HG02623 (cell line): ENCODE measurements around the gene ZBTB39.
"Not testable (repeated sequence)": the region's sequence is repeated elsewhere in the genome, so short reads cannot be mapped to it uniquely, and the experiment has no call there.

Source experiments
- ATAC-seq: cut with Tn5 transposase; IDR thresholded peaks from one replicate; pipeline ENCODE4 v1.9.1; 2021; ENCODE audit warnings: moderate library complexity; ENCODE audit not compliant: unreplicated experiment

Gene ZBTB39

DNA sequence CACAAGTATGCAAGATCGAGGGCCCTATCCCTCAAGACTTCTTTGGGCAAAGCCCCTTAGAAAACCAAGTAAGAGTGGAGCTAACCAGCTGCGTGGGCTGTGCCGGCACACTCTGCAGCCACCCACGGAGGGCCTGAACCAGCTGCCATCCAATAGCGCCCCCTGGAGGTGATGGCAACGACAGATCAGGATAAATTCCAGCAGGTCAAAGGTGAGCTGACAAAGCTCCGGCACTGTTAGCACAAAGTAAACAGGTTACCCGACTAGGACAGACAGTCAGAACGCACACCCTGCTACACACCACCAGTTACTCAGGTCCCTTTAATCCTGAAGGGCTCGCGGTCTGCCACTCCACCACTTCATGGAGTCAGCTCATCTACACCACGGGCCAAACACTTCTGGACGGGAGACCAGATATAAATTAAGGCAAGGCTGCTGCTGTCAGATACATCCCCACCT is 4.9 kb downstream of the ZBTB39 start:
- ATAC-seq, result no peak

DNA sequence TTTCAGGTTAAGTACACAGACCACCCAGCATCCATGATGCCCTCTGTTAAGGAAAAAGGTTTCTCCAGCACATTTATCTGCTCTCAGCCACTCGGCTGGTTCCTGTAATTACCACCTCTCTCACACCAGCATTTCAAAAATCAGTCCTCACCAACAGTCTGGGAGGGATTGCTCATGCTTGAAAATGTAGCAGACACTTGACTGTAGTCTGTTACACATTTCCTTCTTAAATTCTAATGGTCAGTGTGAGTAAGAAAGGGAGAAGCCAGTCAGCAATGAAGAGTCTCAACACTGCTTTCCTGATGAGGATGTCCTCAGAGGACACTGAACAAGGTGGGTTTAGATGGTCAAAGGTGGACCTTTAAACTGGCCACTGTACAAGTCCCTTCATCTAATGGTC is 6.0 kb downstream of the ZBTB39 start:
- no peak for ATAC-seq

DNA sequence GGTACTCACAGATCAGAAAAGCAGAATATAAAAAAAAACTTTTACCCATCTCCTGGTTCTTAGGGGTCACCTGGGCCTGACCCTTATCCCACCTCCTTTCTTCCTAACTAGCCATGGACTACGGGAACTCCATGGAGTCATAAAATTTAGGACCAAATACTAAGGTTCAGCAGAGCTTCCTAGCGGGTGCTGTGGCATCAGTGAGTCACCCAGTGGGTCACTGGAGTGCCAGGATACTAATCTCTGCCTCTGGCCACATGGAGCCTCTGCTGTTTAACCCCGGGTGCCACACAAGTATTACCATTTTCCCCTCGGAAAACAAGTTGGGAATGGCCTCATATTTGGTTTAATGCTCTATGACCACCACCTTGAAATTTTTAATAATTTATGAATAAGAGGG is 6.9 kb downstream of the ZBTB39 start:
- no peak for ATAC-seq

DNA sequence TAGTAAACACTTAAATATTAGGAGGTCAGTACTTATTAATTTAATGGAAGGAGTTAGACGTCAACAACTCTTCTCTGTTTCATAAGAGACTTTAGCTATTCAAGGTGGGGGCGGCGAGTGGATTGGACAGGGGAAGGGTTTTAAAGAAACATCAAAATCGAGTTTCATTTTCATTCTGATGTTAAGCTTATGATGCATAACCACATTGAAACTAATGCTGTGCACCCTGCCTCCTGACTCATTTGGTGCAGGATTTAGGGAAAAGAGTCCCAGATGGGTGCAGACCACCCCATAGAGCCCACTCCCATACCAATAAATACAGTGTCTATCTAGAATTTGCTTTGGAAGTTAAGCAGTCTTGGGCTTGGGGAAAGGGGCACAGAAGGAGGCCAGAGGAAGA is 7.4 kb downstream of the ZBTB39 start:
- peak; percentile 54 for ATAC-seq

DNA sequence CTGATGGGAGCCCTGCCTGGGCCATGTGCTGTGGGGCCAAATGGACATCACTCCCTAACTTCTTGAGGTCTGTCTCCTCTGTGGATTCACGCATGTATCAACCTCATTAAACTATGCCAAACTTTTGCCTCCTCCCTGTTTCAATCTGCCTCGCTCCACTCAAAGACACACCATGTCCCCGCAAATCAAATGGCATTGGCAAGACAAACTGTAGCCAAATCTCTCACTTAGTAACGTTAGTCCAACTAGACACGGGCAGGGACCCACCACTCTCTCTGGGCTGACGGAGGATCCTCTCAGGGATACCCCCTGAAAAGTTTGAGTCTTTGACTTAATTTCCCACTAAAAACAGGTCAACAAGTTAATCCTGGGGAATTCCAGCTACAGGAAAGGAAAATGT is 8.0 kb downstream of the ZBTB39 start:
- no peak for ATAC-seq

DNA sequence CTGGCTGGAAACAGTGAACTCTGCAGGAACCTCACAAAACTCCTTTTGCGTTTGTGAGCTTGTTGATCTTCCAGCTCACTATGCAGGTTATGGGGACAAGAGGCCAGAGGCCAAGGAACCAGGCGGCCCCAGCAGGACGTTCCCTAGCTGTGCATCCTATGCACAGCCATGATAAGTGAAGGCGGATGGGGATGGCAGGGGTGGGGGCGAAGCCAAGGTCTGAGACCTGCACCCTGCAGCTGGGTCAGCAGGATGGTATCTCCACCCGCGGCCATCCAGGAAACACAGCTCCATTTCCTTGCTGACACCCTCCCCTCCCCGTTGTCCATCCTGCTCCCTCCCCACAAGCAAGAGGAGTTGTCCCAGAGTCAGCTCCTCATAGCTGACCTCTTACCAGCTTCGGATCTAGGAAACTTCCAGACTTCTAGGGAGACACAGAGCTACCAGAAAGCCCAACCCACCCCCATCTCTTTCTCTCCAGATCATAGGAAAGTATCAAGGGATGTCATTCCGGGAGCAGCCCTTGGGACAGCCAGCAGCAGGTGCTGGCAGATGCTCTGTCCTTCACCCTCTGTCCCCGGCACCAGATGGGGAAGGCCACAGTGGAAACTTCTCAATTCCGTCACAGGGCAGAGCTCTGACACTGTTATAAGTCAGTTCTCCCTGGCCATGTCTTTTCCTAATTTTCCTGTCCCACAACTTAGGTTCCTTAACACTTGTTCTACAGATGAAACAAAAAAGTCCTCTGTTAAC is 9.4 kb downstream of the ZBTB39 start:
- ATAC-seq, result no peak

DNA sequence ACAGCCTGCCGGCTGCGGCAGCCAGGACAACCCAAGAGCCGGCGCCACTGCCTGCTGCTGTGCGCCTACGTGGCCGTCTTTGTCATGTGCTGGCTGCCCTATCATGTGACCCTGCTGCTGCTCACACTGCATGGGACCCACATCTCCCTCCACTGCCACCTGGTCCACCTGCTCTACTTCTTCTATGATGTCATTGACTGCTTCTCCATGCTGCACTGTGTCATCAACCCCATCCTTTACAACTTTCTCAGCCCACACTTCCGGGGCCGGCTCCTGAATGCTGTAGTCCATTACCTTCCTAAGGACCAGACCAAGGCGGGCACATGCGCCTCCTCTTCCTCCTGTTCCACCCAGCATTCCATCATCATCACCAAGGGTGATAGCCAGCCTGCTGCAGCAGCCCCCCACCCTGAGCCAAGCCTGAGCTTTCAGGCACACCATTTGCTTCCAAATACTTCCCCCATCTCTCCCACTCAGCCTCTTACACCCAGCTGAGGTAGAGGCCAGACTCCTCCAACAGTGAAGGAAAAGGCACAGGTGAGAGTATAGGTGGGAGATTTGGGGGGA is 10.3 kb downstream of the ZBTB39 start:
- no peak for ATAC-seq

DNA sequence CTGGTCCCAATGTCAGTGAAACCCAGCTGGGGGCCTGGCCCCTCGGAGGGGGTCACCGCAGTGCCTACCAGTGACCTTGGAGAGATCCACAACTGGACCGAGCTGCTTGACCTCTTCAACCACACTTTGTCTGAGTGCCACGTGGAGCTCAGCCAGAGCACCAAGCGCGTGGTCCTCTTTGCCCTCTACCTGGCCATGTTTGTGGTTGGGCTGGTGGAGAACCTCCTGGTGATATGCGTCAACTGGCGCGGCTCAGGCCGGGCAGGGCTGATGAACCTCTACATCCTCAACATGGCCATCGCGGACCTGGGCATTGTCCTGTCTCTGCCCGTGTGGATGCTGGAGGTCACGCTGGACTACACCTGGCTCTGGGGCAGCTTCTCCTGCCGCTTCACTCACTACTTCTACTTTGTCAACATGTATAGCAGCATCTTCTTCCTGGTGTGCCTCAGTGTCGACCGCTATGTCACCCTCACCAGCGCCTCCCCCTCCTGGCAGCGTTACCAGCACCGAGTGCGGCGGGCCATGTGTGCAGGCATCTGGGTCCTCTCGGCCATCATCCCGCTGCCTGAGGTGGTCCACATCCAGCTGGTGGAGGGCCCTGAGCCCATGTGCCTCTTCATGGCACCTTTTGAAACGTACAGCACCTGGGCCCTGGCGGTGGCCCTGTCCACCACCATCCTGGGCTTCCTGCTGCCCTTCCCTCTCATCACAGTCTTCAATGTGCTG is 11.0 kb downstream of the ZBTB39 start:
- ATAC-seq, result no peak

DNA sequence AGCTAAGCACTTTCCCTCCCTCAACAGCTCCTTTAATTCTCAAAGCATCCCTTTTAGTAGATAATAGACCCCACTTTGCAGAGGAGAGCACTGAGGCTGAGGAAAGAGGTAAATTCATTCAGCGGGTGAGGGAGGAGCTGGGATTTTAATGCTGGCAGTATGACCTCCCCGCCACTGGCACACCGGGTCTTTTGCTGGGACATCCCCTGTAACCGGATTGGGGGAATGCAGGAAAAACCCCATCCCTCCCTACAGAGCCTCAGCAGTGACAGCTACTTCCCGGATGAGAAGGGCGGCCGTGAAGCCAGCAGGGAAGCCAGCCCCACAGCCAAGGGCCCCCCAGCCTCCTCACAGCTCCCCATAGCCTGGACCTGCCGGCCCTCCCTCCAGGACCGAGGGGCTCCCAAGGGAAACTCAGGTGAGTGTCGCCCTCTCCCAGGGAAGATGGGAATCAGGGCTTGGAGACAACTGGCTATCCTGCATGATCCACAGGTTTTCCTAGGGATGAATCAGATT is 12.1 kb downstream of the ZBTB39 start:
- no peak for ATAC-seq

DNA sequence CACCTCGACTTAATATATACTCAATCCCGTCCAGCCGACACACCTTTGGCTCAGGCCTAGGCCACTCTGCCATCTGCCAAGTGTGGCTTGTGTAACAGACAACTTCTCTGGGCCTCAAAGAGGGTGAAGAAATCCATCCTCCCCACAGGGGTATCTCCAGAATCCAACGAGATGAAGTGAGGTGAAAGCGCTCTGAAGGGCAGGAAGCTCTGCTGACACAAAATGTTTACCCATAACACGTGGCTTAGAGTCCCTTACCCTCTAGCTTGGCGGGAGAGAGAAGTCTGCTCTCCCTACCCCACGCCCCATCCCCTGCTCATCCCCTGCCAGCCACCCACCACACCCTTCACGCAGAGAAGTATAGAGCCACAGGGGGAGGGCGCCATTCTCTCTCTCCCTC is 13.0 kb downstream of the ZBTB39 start:
- no peak for ATAC-seq

DNA sequence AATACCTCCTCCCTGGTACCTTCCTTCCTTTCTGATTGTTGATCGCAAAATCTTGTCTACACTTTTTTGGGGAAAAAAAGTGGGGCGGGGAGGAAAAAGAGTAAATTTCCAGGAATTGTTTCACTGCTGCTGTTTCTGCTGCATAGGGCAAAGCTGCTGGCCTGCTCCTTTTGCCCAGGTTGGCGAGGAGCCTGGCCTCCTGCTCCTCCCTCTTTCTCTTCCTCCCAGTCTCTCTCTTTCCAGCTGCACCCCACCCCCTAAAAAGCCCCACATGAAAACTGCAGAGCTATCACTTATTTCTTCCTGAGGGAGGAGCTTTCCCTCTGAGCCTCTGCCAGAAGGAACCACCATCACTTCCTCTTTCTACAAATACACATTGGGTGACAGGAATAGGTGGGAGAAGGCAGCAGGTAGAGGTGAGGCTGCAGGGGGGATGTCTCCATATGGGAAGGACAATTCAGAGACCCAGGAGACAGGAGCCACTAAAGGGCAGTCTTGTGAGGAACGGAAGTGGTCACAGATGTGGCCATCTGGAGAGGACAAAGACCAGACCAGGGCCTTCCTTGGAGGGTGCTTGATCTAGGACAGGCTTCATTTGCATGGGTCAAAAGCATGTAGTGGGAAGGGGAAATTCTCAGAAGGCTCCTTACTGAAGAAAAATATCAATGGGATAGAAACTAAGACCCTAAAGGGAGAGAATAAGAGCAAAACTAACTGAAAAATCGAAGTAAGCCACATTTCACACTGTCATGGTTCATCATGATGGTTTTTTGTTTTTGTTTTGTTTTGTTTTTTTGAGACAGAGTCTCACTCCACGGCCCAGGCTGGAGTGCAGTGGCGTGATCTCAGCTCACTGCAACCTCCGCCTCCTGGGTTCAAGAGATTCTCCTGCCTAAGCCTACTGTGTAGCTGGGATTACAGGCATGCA is 14.8 kb downstream of the ZBTB39 start:
- ATAC-seq, result no peak

DNA sequence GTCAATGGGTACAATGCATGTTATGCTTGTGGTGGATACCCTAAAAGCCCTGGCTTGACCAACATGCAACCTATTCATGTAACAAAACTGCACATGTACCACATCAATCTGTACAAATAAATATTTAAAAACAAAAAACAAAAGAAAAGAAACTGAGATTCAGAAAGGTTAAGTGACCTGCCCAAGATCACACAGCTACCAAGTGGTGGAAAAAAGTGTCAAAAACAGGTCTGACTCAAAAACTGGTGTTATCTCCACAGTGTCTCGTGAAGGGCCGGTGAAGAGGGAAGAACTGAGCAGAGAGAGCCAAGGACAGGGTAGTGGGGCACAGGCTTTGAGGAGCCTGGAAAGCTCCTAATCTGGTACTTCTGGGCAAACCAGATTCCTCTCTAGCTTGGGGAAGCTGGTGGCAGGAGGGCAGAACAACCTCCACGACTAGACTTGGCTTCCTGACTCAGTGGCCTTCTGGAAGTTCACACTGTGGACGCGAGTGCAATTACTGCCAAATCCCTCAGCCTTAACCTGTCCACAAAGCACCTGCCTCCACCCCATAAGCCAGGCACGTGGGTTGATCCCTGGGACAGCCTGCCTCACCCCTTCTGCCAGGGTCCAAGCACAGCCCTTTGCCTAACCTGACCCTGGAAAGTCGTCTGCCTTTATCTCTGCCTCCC is 15.6 kb downstream of the ZBTB39 start:
- no peak for ATAC-seq

DNA sequence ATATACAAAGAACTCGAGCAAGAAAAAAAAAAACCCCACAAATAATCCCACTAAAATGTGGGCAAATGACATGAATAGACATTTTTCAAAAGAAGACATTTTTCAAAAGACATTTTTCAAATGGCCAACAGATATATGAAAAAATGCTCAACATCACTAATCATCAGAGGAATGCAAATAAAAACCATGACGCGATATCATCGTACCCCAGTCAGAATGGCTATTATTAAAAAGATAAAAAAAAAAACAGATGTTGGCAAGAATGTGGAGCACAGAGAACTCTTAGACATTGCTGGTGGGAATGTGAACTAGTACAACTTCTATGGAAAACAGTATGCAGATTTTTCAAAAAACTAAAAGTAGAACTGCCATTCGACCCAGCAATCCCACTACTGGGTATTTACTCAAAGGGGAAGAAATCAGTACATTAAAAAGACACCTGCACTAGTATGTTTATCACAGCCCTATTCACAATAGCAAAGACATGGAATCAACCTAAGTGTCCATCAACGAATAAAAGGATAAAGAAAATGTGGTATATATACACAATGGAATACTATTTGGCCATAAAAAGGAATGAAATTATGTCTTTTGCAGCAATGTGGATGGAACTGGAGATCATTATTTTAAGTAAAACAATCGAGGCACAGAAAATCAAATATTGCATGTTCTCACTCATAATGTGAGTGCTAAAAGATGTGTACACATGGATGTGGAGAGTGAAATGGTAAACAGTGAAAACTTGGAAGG is 16.3 kb downstream of the ZBTB39 start:
- ATAC-seq, result no peak

DNA sequence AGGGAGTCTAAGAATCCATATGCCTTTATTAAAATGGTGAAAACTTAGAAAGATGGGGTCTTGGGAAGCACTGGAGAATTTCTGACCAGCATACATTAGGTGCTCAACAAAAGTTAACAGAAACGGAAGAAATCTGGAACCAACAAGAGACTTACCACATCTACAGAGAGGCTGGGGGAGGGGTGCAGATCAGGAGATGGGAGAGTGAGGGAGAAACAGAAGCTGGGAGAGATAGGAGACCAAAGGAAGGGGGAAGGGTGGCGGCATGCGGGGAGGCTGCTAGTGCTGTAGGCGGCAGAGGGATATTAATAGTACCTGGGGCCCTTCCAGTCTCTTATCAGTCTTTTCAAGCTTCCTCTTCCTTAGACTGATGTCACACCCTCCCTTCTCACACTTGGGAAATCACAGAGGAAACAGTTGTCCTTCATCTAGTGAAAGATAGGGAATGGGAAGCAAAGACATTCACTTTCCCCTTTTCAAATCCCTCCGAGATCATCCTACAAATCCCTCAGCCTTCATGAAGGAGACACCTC is 18.1 kb downstream of the ZBTB39 start:
- ATAC-seq, result no peak

DNA sequence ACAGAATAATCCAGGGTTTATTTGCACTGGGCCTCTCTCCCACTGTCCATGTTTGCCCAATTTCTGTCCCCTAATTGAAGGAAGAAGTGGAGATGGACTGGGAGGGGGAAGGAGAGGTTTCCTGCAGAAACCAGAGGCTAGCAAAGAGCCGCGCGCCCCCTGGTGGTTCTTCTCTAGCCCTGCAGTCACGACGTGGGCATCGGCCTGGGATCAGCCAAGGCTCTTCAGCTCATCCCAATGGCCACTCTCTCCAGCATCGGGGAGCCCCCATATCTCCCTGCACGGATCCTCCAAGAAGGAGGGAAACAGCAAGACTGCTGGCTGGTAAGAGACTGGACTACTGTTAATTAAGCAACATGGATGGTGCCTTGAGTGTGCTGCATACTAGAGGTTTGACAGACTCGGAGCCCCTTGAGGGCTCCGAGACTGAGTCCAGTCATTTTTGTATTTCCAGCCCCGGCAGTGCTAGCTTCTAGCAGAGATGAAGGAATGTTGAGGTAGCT is 18.7 kb downstream of the ZBTB39 start:
- no peak for ATAC-seq

DNA sequence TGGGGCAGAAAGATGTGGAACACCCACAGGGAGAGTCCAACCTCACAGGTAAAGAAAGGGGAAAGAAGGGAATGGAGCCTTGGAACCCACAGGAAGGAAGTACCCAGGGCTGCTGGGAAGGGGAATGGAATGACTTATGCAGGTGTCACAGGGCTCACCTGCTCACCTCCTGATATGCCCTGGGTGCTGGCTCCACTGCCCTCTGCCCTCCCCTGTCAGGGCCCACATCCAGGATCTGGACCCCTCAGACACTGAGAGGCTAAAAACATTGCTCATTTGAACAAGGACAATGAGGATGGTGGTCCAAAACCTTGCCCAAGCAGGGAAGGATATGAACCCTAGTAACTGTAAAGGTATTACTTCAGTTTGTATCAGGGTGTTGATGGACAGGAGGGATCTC is 19.3 kb downstream of the ZBTB39 start:
- no peak for ATAC-seq

DNA sequence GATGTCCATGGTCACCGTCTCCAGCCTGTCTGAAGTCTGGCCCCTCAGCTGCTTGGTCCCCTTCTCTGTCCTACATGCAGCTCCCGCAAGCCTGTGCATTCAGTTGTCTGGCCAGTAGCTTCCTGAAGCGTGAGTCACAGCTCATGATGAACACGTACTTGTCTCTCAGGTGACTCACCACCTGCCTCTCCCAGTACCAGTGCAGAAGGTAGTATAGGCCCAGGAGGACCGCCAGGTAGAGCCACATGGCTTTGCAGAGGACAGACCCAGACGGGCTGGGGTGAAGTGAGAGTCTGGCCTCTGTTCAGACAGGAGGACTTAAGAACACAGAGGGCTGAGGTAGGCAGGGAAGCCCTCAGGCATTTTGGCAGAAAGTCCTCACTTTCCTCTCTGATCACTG is 20.6 kb downstream of the ZBTB39 start:
- not testable (repeated sequence) for ATAC-seq

DNA sequence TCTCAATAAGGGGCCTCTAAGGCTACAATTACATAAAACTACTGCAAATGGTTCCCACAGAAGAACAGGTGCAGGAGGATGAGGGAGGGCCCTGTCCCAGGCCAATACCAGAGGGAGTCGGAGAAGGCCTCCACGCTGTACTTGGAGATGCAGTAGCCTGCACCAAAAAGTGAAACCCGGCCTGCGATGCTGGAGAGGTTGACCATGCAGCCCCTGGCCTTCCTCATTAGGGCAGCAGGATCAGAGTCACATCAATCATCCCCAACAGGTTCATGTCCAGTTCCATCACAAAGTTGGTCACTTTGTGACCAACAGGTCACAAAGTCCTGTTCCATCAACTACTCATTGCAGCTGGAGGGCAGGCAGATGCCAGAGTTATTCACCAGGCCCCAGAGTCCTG is 23.0 kb downstream of the ZBTB39 start:
- ATAC-seq, result no peak

DNA sequence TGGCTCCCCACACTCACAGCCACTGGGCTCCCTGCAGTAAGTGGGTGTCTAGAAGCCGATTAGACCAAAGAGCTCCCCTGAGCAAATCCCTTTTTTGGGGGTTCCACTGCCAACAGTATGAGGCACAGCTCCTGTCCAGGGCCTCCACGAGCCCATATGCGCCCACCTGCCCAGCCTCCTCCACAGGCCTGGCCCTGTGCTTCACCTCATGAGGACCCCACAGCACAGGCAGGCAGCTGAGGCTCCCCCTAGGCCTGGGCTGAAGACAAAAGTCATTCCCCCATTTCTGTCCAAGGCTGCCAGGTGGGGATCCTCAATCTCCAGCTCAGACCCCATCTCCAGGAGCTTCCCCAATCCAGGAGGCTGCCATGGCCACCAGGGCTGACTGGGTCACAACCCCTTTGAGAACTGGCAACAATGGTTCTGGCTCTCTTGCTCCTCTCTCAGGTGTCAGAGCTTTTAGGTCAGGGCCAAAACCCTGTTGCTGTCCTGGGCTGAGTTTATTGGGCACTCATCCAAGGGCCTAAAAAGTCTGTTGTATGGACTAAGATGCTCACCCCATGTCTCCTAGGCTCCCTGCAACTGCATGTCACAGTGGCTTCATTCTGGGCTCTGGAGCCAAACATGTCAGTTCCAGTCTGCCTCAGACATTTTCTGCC is 23.6 kb downstream of the ZBTB39 start:
- not testable (repeated sequence) for ATAC-seq
